K562 (cell line): ENCODE measurements around the gene MVP. TPM values are rescaled to one million over a fixed set of nuclear protein-coding genes. Genes with fewer than 3 reads are reported as not detected.

ENCODE experiments used
- BRCA1 ChIP-seq, 2 experiments: fragments of 450-650 bp in 1 of 2; sonication (generic) in 1 of 2; formaldehyde crosslinking in 1 of 2; IDR thresholded peaks; 2 replicates each; pipeline versions ENCODE4 v1.5.0 to v1.6.1; 2017 to 2020; ENCODE audit warnings: mild to moderate bottlenecking in 1 of 2, missing genetic modification reagents in 1 of 2
- NCOA1 ChIP-seq: fragments of 450-650 bp; IDR thresholded peaks from 2 replicates; pipeline ENCODE4 v1.6.1; 2016; ENCODE audit warnings: low read depth
- NCOA2 ChIP-seq, 2 experiments: fragments of 450-650 bp; IDR thresholded peaks; 2 replicates each; pipeline ENCODE4 v1.6.1; 2018; ENCODE audit warnings: mild to moderate bottlenecking in 2 of 2, moderate library complexity in 1 of 2; ENCODE audit not compliant: partially characterized antibody in 2 of 2
- RREB1 ChIP-seq: fragments of 250-450 bp; sonication (Bioruptor Pico); IDR thresholded peaks from 2 replicates; pipeline ENCODE4 v1.4.0; 2020
- THAP12 ChIP-seq: fragments of 250-450 bp; sonication (Bioruptor Pico); IDR thresholded peaks from 2 replicates; pipeline ENCODE4 v1.9.0; 2021; ENCODE audit warnings: mild to moderate bottlenecking, inconsistent platforms
- polyA plus RNA-seq, 8 experiments: library from polyadenylated mRNA; depleted of rRNA in 4 of 8; stranded (reverse) in 5 of 8; unstranded in 3 of 8; fragments of >200 nt; fragmentation: Nextera tagmentation in 2 of 8; fragmentation: Illumina TruSeq in 1 of 8; extraction: Ambion mirVana in 2 of 8; extraction: Trizol in 1 of 8; gene quantifications; 2 replicates each; pipeline versions ENCODE4 v1.2.1 to v1.2.3, GENCODE V29; 2011 to 2014; ENCODE audit warnings: inconsistent platforms in 1 of 8, missing spikeins in 1 of 8
- total RNA-seq, 7 experiments: library from RNA; depleted of rRNA in 6 of 7; stranded (reverse); fragments of >200 nt in 6 of 7; fragmentation: Illumina TruSeq in 2 of 7; extraction: Trizol in 2 of 7; gene quantifications; 2 replicates each; pipeline versions ENCODE4 v1.2.1 to v1.2.3, GENCODE V29; 2011 to 2021; ENCODE audit warnings: low replicate concordance in 1 of 7
- TF ChIP-seq, protein P1 (sequence below): sonication (generic); formaldehyde crosslinking; IDR thresholded peaks from 2 replicates; pipeline ENCODE4 v1.8.0; 2023; ENCODE audit warnings: missing genetic modification reagents, mild to moderate bottlenecking, borderline replicate concordance

The MVP gene
- total and polyA plus RNA-seq, 9 of the 15 experiments (the other 6 are each of a cell fraction or from before 2014, with no cell fraction given): 0.39 to 1.9 (median 0.76) TPM; not detected in 2

- 0 out of 2 replicates have a peak, but pooled peaks have one; percentile 64 for TF ChIP-seq RREB1 (CRISPR knock-in tag)
- no peak for TF ChIP-seq NCOA2 (IDR thresholded peaks at IDR 0.05; ENCODE audit: partially characterized antibody in 2 of 2)
- TF ChIP-seq, protein P1, sequence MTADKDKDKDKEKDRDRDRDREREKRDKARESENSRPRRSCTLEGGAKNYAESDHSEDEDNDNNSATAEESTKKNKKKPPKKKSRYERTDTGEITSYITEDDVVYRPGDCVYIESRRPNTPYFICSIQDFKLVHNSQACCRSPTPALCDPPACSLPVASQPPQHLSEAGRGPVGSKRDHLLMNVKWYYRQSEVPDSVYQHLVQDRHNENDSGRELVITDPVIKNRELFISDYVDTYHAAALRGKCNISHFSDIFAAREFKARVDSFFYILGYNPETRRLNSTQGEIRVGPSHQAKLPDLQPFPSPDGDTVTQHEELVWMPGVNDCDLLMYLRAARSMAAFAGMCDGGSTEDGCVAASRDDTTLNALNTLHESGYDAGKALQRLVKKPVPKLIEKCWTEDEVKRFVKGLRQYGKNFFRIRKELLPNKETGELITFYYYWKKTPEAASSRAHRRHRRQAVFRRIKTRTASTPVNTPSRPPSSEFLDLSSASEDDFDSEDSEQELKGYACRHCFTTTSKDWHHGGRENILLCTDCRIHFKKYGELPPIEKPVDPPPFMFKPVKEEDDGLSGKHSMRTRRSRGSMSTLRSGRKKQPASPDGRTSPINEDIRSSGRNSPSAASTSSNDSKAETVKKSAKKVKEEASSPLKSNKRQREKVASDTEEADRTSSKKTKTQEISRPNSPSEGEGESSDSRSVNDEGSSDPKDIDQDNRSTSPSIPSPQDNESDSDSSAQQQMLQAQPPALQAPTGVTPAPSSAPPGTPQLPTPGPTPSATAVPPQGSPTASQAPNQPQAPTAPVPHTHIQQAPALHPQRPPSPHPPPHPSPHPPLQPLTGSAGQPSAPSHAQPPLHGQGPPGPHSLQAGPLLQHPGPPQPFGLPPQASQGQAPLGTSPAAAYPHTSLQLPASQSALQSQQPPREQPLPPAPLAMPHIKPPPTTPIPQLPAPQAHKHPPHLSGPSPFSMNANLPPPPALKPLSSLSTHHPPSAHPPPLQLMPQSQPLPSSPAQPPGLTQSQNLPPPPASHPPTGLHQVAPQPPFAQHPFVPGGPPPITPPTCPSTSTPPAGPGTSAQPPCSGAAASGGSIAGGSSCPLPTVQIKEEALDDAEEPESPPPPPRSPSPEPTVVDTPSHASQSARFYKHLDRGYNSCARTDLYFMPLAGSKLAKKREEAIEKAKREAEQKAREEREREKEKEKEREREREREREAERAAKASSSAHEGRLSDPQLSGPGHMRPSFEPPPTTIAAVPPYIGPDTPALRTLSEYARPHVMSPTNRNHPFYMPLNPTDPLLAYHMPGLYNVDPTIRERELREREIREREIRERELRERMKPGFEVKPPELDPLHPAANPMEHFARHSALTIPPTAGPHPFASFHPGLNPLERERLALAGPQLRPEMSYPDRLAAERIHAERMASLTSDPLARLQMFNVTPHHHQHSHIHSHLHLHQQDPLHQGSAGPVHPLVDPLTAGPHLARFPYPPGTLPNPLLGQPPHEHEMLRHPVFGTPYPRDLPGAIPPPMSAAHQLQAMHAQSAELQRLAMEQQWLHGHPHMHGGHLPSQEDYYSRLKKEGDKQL (CRISPR knock-in tag): no peak
- no peak for TF ChIP-seq NCOA1
- TF ChIP-seq BRCA1 (IDR thresholded peaks at IDR 0.05): no peak
- no peak for TF ChIP-seq BRCA1 (CRISPR knock-in tag; IDR thresholded peaks at IDR 0.05)
- peak; percentile 38 for TF ChIP-seq THAP12 (CRISPR knock-in tag)
These were observed 4.2 kb upstream of the MVP start, which contains the start of gene PAGR1 (continued) for GRCh38 chr16:29815793-29816693.
